ENCODE data around the gene MTCL1.

The MTCL1 gene

GRCh38 chr18:8795586-8796325 is 90.4 kb downstream of the MTCL1 start:
- DNase-seq, result no peak

- DNase-seq, result no peak
These were observed 91.8 kb downstream of the MTCL1 start for GRCh38 chr18:8797206-8797605.

- DNase-seq, result no peak
These were observed 93.6 kb downstream of the MTCL1 start for GRCh38 chr18:8799001-8799400.

- no peak for DNase-seq
These were observed 94.5 kb downstream of the MTCL1 start for GRCh38 chr18:8799596-8800441.

- no peak for DNase-seq
These were observed 95.1 kb downstream of the MTCL1 start for GRCh38 chr18:8800445-8800844.

GRCh38 chr18:8800876-8801262 is 95.5 kb downstream of the MTCL1 start:
- DNase-seq, result no peak

GRCh38 chr18:8801263-8801901 is 96.0 kb downstream of the MTCL1 start:
- DNase-seq, result no peak

GRCh38 chr18:8802017-8802672 is 96.8 kb downstream of the MTCL1 start:
- no peak for DNase-seq

- DNase-seq, result no peak
These were observed 97.9 kb downstream of the MTCL1 start for GRCh38 chr18:8803063-8803795.

GRCh38 chr18:8803957-8804356 is 98.6 kb downstream of the MTCL1 start:
- DNase-seq, result no peak

- no peak for DNase-seq
These were observed 100.2 kb downstream of the MTCL1 start for GRCh38 chr18:8805552-8805951.

- no peak for DNase-seq
These were observed 100.9 kb downstream of the MTCL1 start for GRCh38 chr18:8806100-8806797.

- DNase-seq, result no peak
These were observed 101.6 kb downstream of the MTCL1 start for GRCh38 chr18:8806798-8807487.

- DNase-seq, result peak in 2 of 6 experiments; percentile 8 to 10
These were observed 102.1 kb downstream of the MTCL1 start for GRCh38 chr18:8807488-8807805.

GRCh38 chr18:8808001-8808400 is 102.6 kb downstream of the MTCL1 start:
- DNase-seq, result no peak

GRCh38 chr18:8809514-8809913 is 104.2 kb downstream of the MTCL1 start:
- no peak for DNase-seq

- no peak for DNase-seq
These were observed 104.8 kb downstream of the MTCL1 start for GRCh38 chr18:8810157-8810556.

GRCh38 chr18:8811115-8811514 is 105.8 kb downstream of the MTCL1 start:
- no peak for DNase-seq

GRCh38 chr18:8812631-8813030 is 107.3 kb downstream of the MTCL1 start:
- no peak for DNase-seq

GRCh38 chr18:8813611-8814010 is 108.3 kb downstream of the MTCL1 start:
- DNase-seq, result no peak

GRCh38 chr18:8814206-8814605 is 108.8 kb downstream of the MTCL1 start:
- DNase-seq, result no peak

Measured in stimulated activated naive CD4-positive, alpha-beta T cell (primary cell).